GM21786 (cell line): ENCODE data around the gene ATP9B.
"Not testable (repeated sequence)": the region's sequence is repeated elsewhere in the genome, so short reads cannot be mapped to it uniquely, and the experiment has no call there.

Source experiments
- ATAC-seq: cut with Tn5 transposase; IDR thresholded peaks from one replicate; pipeline ENCODE4 v1.9.1; 2021; ENCODE audit not compliant: unreplicated experiment

Gene ATP9B

GRCh38 chr18:79323471-79323870 is 254.3 kb downstream of the ATP9B start:
- ATAC-seq: no peak

- no peak for ATAC-seq
These were observed 257.4 kb downstream of the ATP9B start for GRCh38 chr18:79326413-79327198.

GRCh38 chr18:79327199-79327721 is 258.1 kb downstream of the ATP9B start:
- no peak for ATAC-seq

GRCh38 chr18:79327915-79328314 is 258.7 kb downstream of the ATP9B start:
- not testable (repeated sequence) for ATAC-seq

- ATAC-seq: no peak
These were observed 259.7 kb downstream of the ATP9B start for GRCh38 chr18:79328887-79329286.

GRCh38 chr18:79329786-79330185 is 260.6 kb downstream of the ATP9B start:
- ATAC-seq: no peak

GRCh38 chr18:79332646-79333045 is 263.5 kb downstream of the ATP9B start:
- no peak for ATAC-seq

- ATAC-seq: no peak
These were observed 263.9 kb downstream of the ATP9B start for GRCh38 chr18:79333046-79333445.

- ATAC-seq: no peak
These were observed 265.5 kb downstream of the ATP9B start for GRCh38 chr18:79334496-79335233.

GRCh38 chr18:79335833-79336360 is 266.7 kb downstream of the ATP9B start:
- no peak for ATAC-seq

- ATAC-seq: no peak
These were observed 267.5 kb downstream of the ATP9B start for GRCh38 chr18:79336556-79337142.

GRCh38 chr18:79337184-79337583 is 268.0 kb downstream of the ATP9B start:
- no peak for ATAC-seq

GRCh38 chr18:79337620-79338019 is 268.4 kb downstream of the ATP9B start:
- no peak for ATAC-seq

GRCh38 chr18:79339094-79339908 is 270.1 kb downstream of the ATP9B start:
- ATAC-seq: no peak

- no peak for ATAC-seq
These were observed 274.5 kb downstream of the ATP9B start for GRCh38 chr18:79343567-79344207.

- ATAC-seq: no peak
These were observed 275.0 kb downstream of the ATP9B start for GRCh38 chr18:79344208-79344581.

- no peak for ATAC-seq
These were observed 276.2 kb downstream of the ATP9B start for GRCh38 chr18:79345366-79345765.

- no peak for ATAC-seq
These were observed 276.8 kb downstream of the ATP9B start for GRCh38 chr18:79345981-79346380.

- ATAC-seq: no peak
These were observed 278.9 kb downstream of the ATP9B start for GRCh38 chr18:79348066-79348465.

- no peak for ATAC-seq
These were observed 283.2 kb downstream of the ATP9B start for GRCh38 chr18:79352432-79352831.
